CD4-positive, CD25-positive, alpha-beta regulatory T cell (primary cell): Measurements from ENCODE around the gene BAIAP2L1. TPM values are rescaled to one million over a fixed set of nuclear protein-coding genes. Genes with fewer than 3 reads are reported as not detected.

Experiments used
- ATAC-seq, 2 donors: fragments of 150-1000 bp; cut with Tn5 transposase; one replicate each; pipeline ENCODE4 v1.10.0; 2021; ENCODE audit warnings: low read depth in 2 of 2, moderate number of reproducible peaks in 2 of 2, moderate library complexity in 1 of 2
- DNase-seq, 3 donors: peaks; one replicate each; pipeline versions ENCODE4 v3.0.0 to v3.0.0-alpha.2; 2012 to 2022; ENCODE audit warnings: mixed read lengths in 1 of 3
- H3K27ac ChIP-seq: one replicate; pipeline ENCODE4 v1.7.0; 2013; ENCODE audit warnings: mild to moderate bottlenecking, low read length; ENCODE audit not compliant: insufficient read depth, poor library complexity, severe bottlenecking
- H3K27me3 ChIP-seq: one replicate; pipeline ENCODE4 v1.7.0; 2013; ENCODE audit warnings: low read length; ENCODE audit not compliant: control insufficient read depth, insufficient read depth
- H3K36me3 ChIP-seq: one replicate; pipeline ENCODE4 v1.7.0; 2013; ENCODE audit warnings: mild to moderate bottlenecking, low read length, moderate library complexity; ENCODE audit not compliant: control insufficient read depth, insufficient read depth
- H3K4me1 ChIP-seq: 2 replicates; pipeline ENCODE4 v1.7.0; 2013; ENCODE audit warnings: mild to moderate bottlenecking, low read length; ENCODE audit not compliant: insufficient read depth, control insufficient read depth, poor library complexity, severe bottlenecking
- H3K4me3 ChIP-seq: one replicate; pipeline ENCODE4 v1.7.0; 2013; ENCODE audit warnings: low read depth, mild to moderate bottlenecking, low read length, moderate library complexity
- H3K9me3 ChIP-seq, 2 experiments: 1 replicate in 1 of 2; 2 replicates in 1 of 2; pipeline ENCODE4 v1.7.0; 2013; ENCODE audit warnings: low read length in 2 of 2, mild to moderate bottlenecking in 1 of 2, moderate library complexity in 1 of 2; ENCODE audit not compliant: control insufficient read depth in 2 of 2
- H3K27ac Mint-ChIP-seq, 3 donors: one replicate each; pipeline ENCODE4 v1.8.0; 2020 to 2022; ENCODE audit warnings: mild to moderate bottlenecking in 3 of 3, mixed read lengths in 3 of 3, moderate library complexity in 2 of 3
- H3K27me3 Mint-ChIP-seq: one replicate; pipeline ENCODE4 v1.8.0; 2022; ENCODE audit warnings: mild to moderate bottlenecking, mixed read lengths
- H3K36me3 Mint-ChIP-seq: one replicate; pipeline ENCODE4 v1.8.0; 2020; ENCODE audit warnings: mixed read lengths
- H3K4me1 Mint-ChIP-seq, 4 donors: one replicate each; pipeline ENCODE4 v1.8.0; 2020 to 2022; ENCODE audit warnings: mixed read lengths in 4 of 4, mild to moderate bottlenecking in 1 of 4
- H3K4me3 Mint-ChIP-seq, 4 donors: one replicate each; pipeline ENCODE4 v1.8.0; 2020 to 2022; ENCODE audit warnings: mild to moderate bottlenecking in 4 of 4, mixed read lengths in 4 of 4, moderate library complexity in 3 of 4
- H3K9me3 Mint-ChIP-seq, 7 donors: one replicate each; pipeline ENCODE4 v1.8.0; 2020 to 2022; ENCODE audit warnings: mixed read lengths in 7 of 7, mild to moderate bottlenecking in 3 of 7, moderate library complexity in 2 of 7
- polyA plus RNA-seq, 4 donors: library from polyadenylated mRNA; unstranded; fragments of 300-500 nt; fragmentation: Illumina TruSeq; gene quantifications; one replicate each; pipeline ENCODE4 v1.2.3, GENCODE V29; 2021
- total RNA-seq: library from RNA; stranded (reverse); gene quantifications from one replicate; pipeline ENCODE4 v1.2.3, GENCODE V29; 2022

The BAIAP2L1 gene
- total and polyA plus RNA-seq, 5 donors from 2014 or later: 0.12 to 0.86 (median 0.57) TPM

DNA sequence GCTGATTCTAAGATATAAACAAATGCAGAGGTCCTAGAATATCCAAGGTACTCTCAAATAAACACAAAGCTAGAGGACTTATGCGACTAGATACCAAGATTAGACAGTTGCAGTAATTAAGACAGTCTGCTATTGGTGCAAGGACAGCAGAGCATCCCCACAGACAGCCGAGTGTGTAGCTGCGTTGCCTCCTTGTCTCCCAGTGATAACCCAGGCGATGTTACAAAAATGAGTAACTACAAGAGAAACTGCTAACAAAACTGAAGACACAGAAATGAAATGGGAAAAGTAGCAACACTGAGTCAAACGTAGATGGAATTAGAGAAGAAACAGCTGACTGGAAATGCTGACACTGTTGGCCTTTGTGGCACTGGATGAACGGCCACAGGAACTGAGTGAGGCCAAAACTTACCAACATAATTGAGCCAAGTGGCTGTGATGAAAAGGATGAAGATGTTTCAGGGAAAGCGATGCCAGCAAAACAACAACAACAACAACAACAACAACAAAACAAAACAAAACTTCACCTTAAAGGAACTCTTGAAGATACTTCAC is 54.3 kb downstream of the BAIAP2L1 start:
- Histone ChIP-seq H3K36me3 (no peaks in the 10 kb centered on the region), H3K4me3 (no peak overlapping the region), H3K27me3 (no peaks in the 10 kb centered on the region), H3K4me1 (no peaks in the 10 kb centered on the region), H3K9me3 (no peaks in the 10 kb centered on the region), H3K27ac (no peak overlapping the region)
- no peaks in the 10 kb centered on the region for H3K4me1 Mint-ChIP-seq
- ATAC-seq: no peak
- DNase-seq: no peak
- no peak overlapping the region for H3K4me3 Mint-ChIP-seq
- H3K9me3 Mint-ChIP-seq: no peaks in the 10 kb centered on the region
- no peaks in the 10 kb centered on the region for H3K36me3 Mint-ChIP-seq
- no peak overlapping the region for H3K27ac Mint-ChIP-seq
- H3K27me3 Mint-ChIP-seq: no peaks in the 10 kb centered on the region

DNA sequence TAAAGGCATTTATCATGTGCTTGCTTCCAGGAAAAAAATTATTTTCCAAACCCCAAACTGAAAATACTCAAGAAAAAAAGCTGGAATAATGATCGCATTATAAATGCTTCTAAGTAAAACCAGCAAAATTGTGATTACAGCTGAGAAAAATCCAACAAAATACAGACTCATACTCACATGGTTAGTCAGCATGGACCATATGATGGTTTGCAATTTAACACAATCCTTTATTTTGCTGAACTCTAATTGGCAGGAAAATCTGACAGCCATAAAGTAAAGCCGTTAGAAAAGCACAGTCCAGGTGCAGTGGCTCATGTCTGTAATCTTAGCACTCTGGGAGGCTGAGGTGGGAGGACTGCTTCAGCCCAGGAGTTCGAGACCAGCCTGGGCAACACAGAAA is 59.8 kb downstream of the BAIAP2L1 start:
- Mint-ChIP-seq H3K27me3 (no peaks in the 10 kb centered on the region), H3K9me3 (peaks cover 0 to 2% (median 0%) of the 10 kb centered on the region in 7 donors), H3K36me3 (no peaks in the 10 kb centered on the region), H3K4me1 (no peaks in the 10 kb centered on the region), H3K27ac (no peak overlapping the region), H3K4me3 (no peak overlapping the region)
- H3K4me3 ChIP-seq: no peak overlapping the region
- ATAC-seq (no peak), DNase-seq (no peak)
- H3K27me3 ChIP-seq: no peaks in the 10 kb centered on the region
- no peaks in the 10 kb centered on the region for H3K36me3 ChIP-seq
- H3K4me1 ChIP-seq: no peaks in the 10 kb centered on the region
- no peaks in the 10 kb centered on the region for H3K9me3 ChIP-seq
- H3K27ac ChIP-seq: no peak overlapping the region

DNA sequence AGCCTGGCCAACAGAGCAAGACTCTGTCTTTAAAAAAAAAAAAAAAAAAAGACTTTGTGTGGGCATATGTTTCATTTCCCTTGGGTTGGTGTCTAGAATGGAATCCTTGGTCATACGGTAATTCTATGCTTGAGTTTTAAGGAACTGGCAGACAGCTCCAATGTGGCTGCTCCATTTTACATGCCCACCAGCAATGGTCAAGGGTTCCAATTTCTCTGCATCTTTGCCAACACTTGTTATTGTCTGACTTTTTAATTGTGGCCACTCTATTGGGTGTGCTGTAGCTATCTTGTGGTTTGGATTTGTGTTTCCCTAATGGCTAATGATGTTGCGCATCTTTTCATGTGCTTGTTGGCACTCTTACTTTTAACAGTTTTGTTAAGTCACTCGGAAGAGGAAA is 61.8 kb downstream of the BAIAP2L1 start:
- ATAC-seq (no peak), DNase-seq (no peak)
- H3K27me3 Mint-ChIP-seq: no peaks in the 10 kb centered on the region
- H3K4me3 Mint-ChIP-seq: no peak overlapping the region
- no peak overlapping the region for H3K27ac Mint-ChIP-seq
- H3K36me3 Mint-ChIP-seq: no peaks in the 10 kb centered on the region
- H3K4me3 ChIP-seq: no peak overlapping the region
- no peaks in the 10 kb centered on the region for H3K4me1 ChIP-seq
- H3K9me3 ChIP-seq: no peaks in the 10 kb centered on the region
- no peaks in the 10 kb centered on the region for H3K4me1 Mint-ChIP-seq
- no peaks in the 10 kb centered on the region for H3K27me3 ChIP-seq
- H3K27ac ChIP-seq: no peak overlapping the region
- peaks cover 0 to 2% (median 0%) of the 10 kb centered on the region in 7 donors for H3K9me3 Mint-ChIP-seq
- no peaks in the 10 kb centered on the region for H3K36me3 ChIP-seq

DNA sequence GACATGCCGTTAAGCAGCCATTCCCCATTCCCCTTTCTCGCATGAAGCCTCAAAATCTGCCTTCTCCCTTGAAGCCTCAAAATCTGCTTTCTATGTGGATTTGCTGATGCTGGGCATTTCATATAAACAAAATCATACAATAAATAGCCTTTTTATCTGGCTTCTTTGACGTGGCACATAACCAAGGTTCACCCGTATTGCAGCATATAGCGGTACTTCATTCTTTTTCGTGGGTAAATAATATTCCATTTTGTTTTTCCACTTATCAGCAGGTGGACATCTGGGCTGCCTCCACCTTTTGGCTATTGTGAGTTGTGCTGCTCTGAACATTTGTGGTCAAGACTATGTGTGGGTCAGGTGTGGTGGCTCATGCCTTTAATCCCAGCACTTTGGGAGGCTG is 62.4 kb downstream of the BAIAP2L1 start:
- no peaks in the 10 kb centered on the region for H3K4me1 ChIP-seq
- Mint-ChIP-seq H3K27ac (no peak overlapping the region), H3K27me3 (no peaks in the 10 kb centered on the region), H3K4me3 (no peak overlapping the region), H3K4me1 (no peaks in the 10 kb centered on the region), H3K36me3 (no peaks in the 10 kb centered on the region), H3K9me3 (peaks cover 0 to 2% (median 0%) of the 10 kb centered on the region in 7 donors)
- H3K27me3 ChIP-seq: no peaks in the 10 kb centered on the region
- DNase-seq: no peak
- no peaks in the 10 kb centered on the region for H3K9me3 ChIP-seq
- ATAC-seq: no peak
- no peaks in the 10 kb centered on the region for H3K36me3 ChIP-seq
- H3K4me3 ChIP-seq: no peak overlapping the region
- H3K27ac ChIP-seq: no peak overlapping the region

DNA sequence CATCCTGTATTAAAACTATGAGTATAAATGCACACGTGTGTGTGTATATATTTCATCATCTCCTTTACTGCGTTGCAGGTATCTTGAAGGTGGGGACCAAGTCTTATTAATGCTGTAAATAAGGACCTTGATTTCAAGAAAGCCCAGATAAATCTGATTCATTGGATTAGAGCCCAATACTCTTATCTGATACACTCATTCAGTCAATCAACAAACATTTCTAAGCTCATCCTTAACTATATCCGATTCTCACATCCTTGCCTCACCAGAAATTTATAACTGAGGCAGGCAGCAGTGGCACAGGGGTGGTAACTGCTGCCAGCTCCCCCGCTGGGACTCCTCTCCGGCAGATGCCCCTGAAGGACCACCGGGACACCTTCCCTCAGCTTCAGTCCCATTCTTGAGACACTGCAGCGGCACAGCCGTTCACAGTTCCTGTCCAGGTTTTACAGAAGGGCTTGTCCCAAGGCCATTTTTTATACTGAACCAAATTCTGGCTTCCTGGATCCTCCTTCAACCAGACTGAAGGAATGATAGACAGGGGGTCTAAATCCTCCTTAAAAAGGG is 65.4 kb downstream of the BAIAP2L1 start:
- no peaks in the 10 kb centered on the region for H3K4me1 Mint-ChIP-seq
- Histone ChIP-seq H3K36me3 (no peaks in the 10 kb centered on the region), H3K27ac (no peak overlapping the region), H3K4me3 (no peak overlapping the region), H3K4me1 (no peaks in the 10 kb centered on the region), H3K27me3 (no peaks in the 10 kb centered on the region), H3K9me3 (no peaks in the 10 kb centered on the region)
- H3K27me3 Mint-ChIP-seq: peaks cover 4% of the 10 kb centered on the region
- DNase-seq: no peak
- peaks cover 0 to 4% (median 0%) of the 10 kb centered on the region in 7 donors for H3K9me3 Mint-ChIP-seq
- H3K27ac Mint-ChIP-seq: no peak overlapping the region
- no peaks in the 10 kb centered on the region for H3K36me3 Mint-ChIP-seq
- H3K4me3 Mint-ChIP-seq: no peak overlapping the region
- ATAC-seq: no peak

DNA sequence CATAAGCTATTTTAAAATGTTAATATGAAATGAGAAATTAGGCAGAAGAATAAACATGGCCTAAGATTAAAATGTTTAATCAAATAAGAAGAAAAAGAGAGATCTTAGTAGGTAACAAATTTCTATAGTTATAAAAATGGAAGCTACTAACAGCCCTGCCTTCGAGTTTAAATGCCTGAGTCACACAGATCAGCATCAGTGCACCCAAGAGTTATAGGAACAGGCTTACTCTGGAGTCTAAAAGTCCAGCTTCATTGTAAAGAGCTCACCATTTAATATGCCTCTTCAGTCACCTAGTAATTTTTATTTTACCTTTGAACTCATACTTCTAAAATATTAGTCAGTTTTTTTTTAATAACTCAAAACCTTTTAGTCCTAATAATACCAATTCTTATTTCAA is 66.8 kb downstream of the BAIAP2L1 start:
- Mint-ChIP-seq H3K36me3 (no peaks in the 10 kb centered on the region), H3K9me3 (peaks cover 0 to 4% (median 2%) of the 10 kb centered on the region in 7 donors), H3K4me1 (no peaks in the 10 kb centered on the region), H3K27me3 (peaks cover 4% of the 10 kb centered on the region), H3K27ac (no peak overlapping the region), H3K4me3 (peak overlapping the region in 1 of 4 donors; percentile 10)
- Histone ChIP-seq H3K27ac (no peak overlapping the region), H3K27me3 (no peaks in the 10 kb centered on the region), H3K36me3 (no peaks in the 10 kb centered on the region), H3K9me3 (no peaks in the 10 kb centered on the region), H3K4me1 (no peaks in the 10 kb centered on the region), H3K4me3 (no peak overlapping the region)
- DNase-seq (no peak), ATAC-seq (no peak)

DNA sequence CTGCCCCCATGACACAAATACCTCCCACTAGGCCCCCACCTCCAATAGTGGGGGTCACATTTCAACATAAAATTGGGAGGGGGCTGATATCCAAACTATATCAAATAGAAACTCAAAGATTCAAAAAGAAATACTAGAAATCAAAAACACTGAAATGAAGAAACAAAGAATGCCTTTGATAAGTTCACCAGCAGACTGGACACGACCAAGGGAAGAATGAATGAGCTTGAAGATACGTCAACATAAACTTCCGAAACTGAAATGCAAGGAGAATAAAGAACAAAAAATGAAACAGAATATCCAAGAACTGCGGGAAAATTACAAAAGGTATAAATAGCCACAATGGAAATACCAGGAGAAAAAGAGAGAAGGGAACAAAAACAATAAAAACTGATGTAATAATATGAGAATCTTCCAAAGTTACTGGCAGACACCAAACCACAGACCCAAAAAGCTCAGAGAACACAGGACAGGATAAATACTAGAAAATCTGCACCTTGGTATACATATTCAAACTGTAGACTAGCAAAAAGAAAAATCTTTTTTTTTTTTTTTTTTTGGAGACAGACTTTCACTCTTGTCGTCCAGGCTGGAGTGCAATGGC is 69.9 kb downstream of the BAIAP2L1 start:
- no peak for ATAC-seq
- no peak overlapping the region for H3K27ac ChIP-seq
- H3K4me1 ChIP-seq: no peaks in the 10 kb centered on the region
- no peaks in the 10 kb centered on the region for H3K36me3 ChIP-seq
- Mint-ChIP-seq H3K4me3 (no peak overlapping the region), H3K36me3 (no peaks in the 10 kb centered on the region), H3K27ac (no peak overlapping the region), H3K27me3 (peaks cover 4% of the 10 kb centered on the region), H3K9me3 (peaks cover 0 to 4% (median 2%) of the 10 kb centered on the region in 7 donors), H3K4me1 (no peaks in the 10 kb centered on the region)
- H3K9me3 ChIP-seq: no peaks in the 10 kb centered on the region
- H3K27me3 ChIP-seq: no peaks in the 10 kb centered on the region
- no peak for DNase-seq
- no peak overlapping the region for H3K4me3 ChIP-seq
